Hepatocyte (in vitro differentiated cells): ENCODE data around the gene PARN. TPM values are rescaled to one million over a fixed set of nuclear protein-coding genes. Genes with fewer than 3 reads are reported as not detected.

ENCODE experiments used
- DNase-seq: peaks from one replicate; pipeline ENCODE4 v3.0.0-alpha.2; 2016; ENCODE audit warnings: low spot score
- H2AFZ ChIP-seq: fragments of 200-600 bp; sonication (generic); 2 replicates; pipeline ENCODE4 v1.6.0; 2016; ENCODE audit warnings: antibody characterized with exemption, mild to moderate bottlenecking
- H3K27ac ChIP-seq: fragments of 200-600 bp; sonication (generic); 2 replicates; pipeline ENCODE4 v1.5.1; 2016; ENCODE audit warnings: mild to moderate bottlenecking
- H3K27me3 ChIP-seq: fragments of 200-600 bp; sonication (generic); 2 replicates; pipeline ENCODE4 v1.6.1; 2016
- H3K36me3 ChIP-seq: fragments of 200-600 bp; sonication (generic); replicated peaks from 2 replicates; pipeline ENCODE4 v1.5.1; 2016; ENCODE audit warnings: low read depth; ENCODE audit not compliant: insufficient read depth
- H3K4me1 ChIP-seq: fragments of 200-600 bp; sonication (generic); 2 replicates; pipeline ENCODE4 v1.5.1; 2016; ENCODE audit warnings: mild to moderate bottlenecking, moderate library complexity; ENCODE audit not compliant: insufficient read depth
- H3K4me2 ChIP-seq: fragments of 200-600 bp; sonication (generic); 2 replicates; pipeline ENCODE4 v1.6.0; 2016
- H3K4me3 ChIP-seq: fragments of 200-600 bp; sonication (generic); 2 replicates; pipeline ENCODE4 v1.5.1; 2016; ENCODE audit warnings: mild to moderate bottlenecking
- H3K79me2 ChIP-seq: fragments of 200-600 bp; sonication (generic); 2 replicates; pipeline ENCODE4 v1.6.0; 2017; ENCODE audit warnings: mild to moderate bottlenecking
- H3K9me2 ChIP-seq: fragments of 200-600 bp; sonication (generic); replicated peaks from 2 replicates; pipeline ENCODE4 v1.6.0; 2017; ENCODE audit warnings: mild to moderate bottlenecking; ENCODE audit not compliant: insufficient read depth
- H3K9me3 ChIP-seq: fragments of 200-600 bp; sonication (generic); 2 replicates; pipeline ENCODE4 v1.5.1; 2016; ENCODE audit warnings: low read depth, mild to moderate bottlenecking
- H4K20me1 ChIP-seq: fragments of 200-600 bp; sonication (generic); 2 replicates; pipeline ENCODE4 v1.6.0; 2016; ENCODE audit warnings: mild to moderate bottlenecking; ENCODE audit not compliant: insufficient read depth, poor library complexity, severe bottlenecking
- CTCF ChIP-seq: fragments of 200-600 bp; sonication (generic); IDR thresholded peaks from 2 replicates; pipeline ENCODE4 v1.5.1; 2016; ENCODE audit warnings: antibody characterized with exemption, mild to moderate bottlenecking; ENCODE audit not compliant: poor library complexity
- EZH2 ChIP-seq: fragments of 200-600 bp; sonication (generic); IDR thresholded peaks from 2 replicates; pipeline ENCODE4 v1.6.1; 2016; ENCODE audit warnings: antibody characterized with exemption, mild to moderate bottlenecking, borderline replicate concordance
- EZH2phosphoT487 ChIP-seq: fragments of 200-600 bp; sonication (generic); IDR thresholded peaks from one replicate; pipeline ENCODE4 v1.6.1; 2018; ENCODE audit warnings: antibody characterized with exemption, mild to moderate bottlenecking, low read depth, moderate library complexity; ENCODE audit not compliant: unreplicated experiment, severe bottlenecking
- WGBS: methylation state at CpG from one replicate; pipeline ENCODE4 v1.1.6; 2016; ENCODE audit warnings: low lambda C conversion rate; ENCODE audit errors: missing lambda C conversion rate; 5-methylcytosine and 5-hydroxymethylcytosine counted together
- polyA plus RNA-seq: library from polyadenylated mRNA; unstranded; fragments of >200 nt; fragmentation: Nextera tagmentation; extraction: Ambion mirVana; gene quantifications from 2 replicates; pipeline ENCODE4 v1.2.1, GENCODE V29; 2016
- total RNA-seq: library from RNA; depleted of rRNA; stranded (reverse); fragments of >200 nt; gene quantifications from 2 replicates; pipeline ENCODE4 v1.2.3, GENCODE V29; 2014

The PARN gene
- total and polyA plus RNA-seq, 2 experiments from 2014 or later, result 23.7 to 35.6 TPM

- no peak for TF ChIP-seq CTCF
- no peak for TF ChIP-seq EZH2
- TF ChIP-seq EZH2phosphoT487, result no peak
- H3K4me1 ChIP-seq, result peaks cover 32% of the 10 kb centered on the region
Measured at GRCh38 chr16:14494396-14494966, 135.6 kb downstream of the PARN start.

GRCh38 chr16:14493791-14494190, 136.3 kb downstream of the PARN start:
- DNase-seq, result no peak
- Histone ChIP-seq H3K36me3 (no peaks in the 10 kb centered on the region), H4K20me1 (no peaks in the 10 kb centered on the region), H3K9me2 (no peaks in the 10 kb centered on the region), H2AFZ (no peak overlapping the region), H3K4me2 (no peak overlapping the region), H3K27me3 (no peaks in the 10 kb centered on the region), H3K4me3 (no peak overlapping the region), H3K4me1 (peaks cover 32% of the 10 kb centered on the region), H3K9me3 (no peaks in the 10 kb centered on the region), H3K79me2 (peaks cover 4% of the 10 kb centered on the region), H3K27ac (no peak overlapping the region)
- TF ChIP-seq CTCF (no peak), EZH2 (no peak), EZH2phosphoT487 (no peak)
- WGBS, result 83% methylated on average over 5 of the region's 5 CpGs

More at GRCh38 chr16:14494396-14494966, 135.6 kb downstream of the PARN start:
- Histone ChIP-seq H3K4me3 (no peak overlapping the region), H3K36me3 (no peaks in the 10 kb centered on the region), H3K9me3 (no peaks in the 10 kb centered on the region), H3K27ac (no peak overlapping the region), H3K4me2 (no peak overlapping the region), H3K79me2 (peaks cover 5% of the 10 kb centered on the region), H2AFZ (no peak overlapping the region), H4K20me1 (no peaks in the 10 kb centered on the region), H3K27me3 (no peaks in the 10 kb centered on the region), H3K9me2 (no peaks in the 10 kb centered on the region)
- 97% methylated on average over 12 of the region's 12 CpGs for WGBS
- no peak for DNase-seq

- WGBS, result 100% methylated on average over 2 of the region's 2 CpGs
- H3K27ac ChIP-seq, result no peak overlapping the region
- TF ChIP-seq CTCF (no peak), EZH2 (no peak), EZH2phosphoT487 (no peak)
Measured at GRCh38 chr16:14492614-14493013, 137.4 kb downstream of the PARN start.

More at GRCh38 chr16:14492614-14493013, 137.4 kb downstream of the PARN start:
- no peak overlapping the region for H3K4me3 ChIP-seq
- no peak overlapping the region for H3K4me2 ChIP-seq
- H3K4me1 ChIP-seq, result peaks cover 37% of the 10 kb centered on the region
- H3K36me3 ChIP-seq, result no peaks in the 10 kb centered on the region
- H3K9me2 ChIP-seq, result no peaks in the 10 kb centered on the region
- no peaks in the 10 kb centered on the region for H3K9me3 ChIP-seq
- H3K79me2 ChIP-seq, result peaks cover 12% of the 10 kb centered on the region
- no peak overlapping the region for H2AFZ ChIP-seq
- no peaks in the 10 kb centered on the region for H4K20me1 ChIP-seq
- DNase-seq, result no peak
- no peaks in the 10 kb centered on the region for H3K27me3 ChIP-seq
